GM20431 (cell line): ENCODE results near the gene SHISA3.

ENCODE experiments used
- in situ Hi-C: fragments of 300-500 bp; cut with MseI, MboI; formaldehyde crosslinking; loops from one replicate; pipeline ENCODE4 v1.15.0; 2020; ENCODE audit warnings: low sequenced_read_pairs; ENCODE audit not compliant: unreplicated experiment

Gene SHISA3

GRCh38 chr4:42436928-42437565 lies 39.8 kb downstream of the SHISA3 start:
- in situ Hi-C loops: no loop called here

DNA sequence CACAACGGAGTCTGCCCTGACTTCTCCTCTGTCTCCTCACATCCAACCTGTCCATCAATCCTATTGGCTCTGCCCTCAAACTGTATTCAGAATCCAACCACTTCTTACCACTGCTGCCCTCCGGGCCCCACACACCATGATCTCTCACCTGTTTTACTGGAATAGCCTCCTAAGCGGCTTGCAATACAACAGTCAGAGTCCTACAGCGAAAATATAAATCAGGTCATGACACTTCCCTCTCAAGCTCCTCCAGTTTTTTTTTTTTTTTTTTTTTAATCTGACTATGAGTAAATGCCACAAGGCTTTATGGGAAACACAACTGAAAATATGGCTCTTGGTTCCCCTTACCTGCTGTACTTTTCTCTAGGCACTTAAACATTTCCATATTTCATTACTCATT lies 42.8 kb downstream of the SHISA3 start:
- in situ Hi-C loops: no loop called here

DNA sequence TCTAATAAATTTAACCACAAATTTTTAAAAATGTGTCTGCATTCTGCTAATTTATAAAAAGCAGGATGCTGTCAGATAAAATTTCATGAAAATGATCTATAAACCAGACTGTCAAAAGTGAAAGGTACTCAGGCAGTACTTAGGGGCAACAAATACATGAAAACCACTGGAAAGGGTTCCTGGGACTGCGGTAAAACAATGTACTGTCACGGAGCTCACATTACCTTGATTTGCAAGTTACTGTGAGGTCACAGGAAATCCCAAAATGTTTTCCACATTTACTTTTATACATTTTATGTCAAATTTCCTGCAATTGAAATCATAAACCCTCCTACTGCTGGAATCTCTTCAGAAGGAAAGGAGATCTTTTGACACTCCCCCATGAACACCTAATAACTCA lies 45.3 kb downstream of the SHISA3 start:
- in situ Hi-C loops: no loop called here

DNA sequence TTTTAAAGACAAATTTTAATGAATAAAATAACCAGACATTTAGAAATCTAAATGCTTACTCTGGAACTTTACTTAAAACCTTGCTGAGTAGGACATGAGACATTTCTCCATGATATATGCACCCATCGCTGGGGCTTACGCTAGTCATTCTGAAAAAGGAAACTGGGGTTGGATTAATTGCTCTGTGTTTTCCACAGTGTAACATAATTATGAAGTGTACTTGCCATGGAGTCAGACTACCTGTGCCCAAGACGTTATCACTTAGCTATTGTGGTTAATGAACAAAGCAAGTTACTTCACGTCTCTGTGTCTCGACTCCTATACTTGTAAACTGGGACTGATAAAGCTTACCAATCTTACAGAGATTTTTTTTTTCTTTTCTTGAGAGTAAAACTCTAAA lies 47.8 kb downstream of the SHISA3 start:
- in situ Hi-C loops: no loop called here

- in situ Hi-C loops: no loop called here
These were observed 49.5 kb downstream of the SHISA3 start for GRCh38 chr4:42446823-42447222.
